Measurements from ENCODE around the gene CTU1.

The CTU1 gene

DNA sequence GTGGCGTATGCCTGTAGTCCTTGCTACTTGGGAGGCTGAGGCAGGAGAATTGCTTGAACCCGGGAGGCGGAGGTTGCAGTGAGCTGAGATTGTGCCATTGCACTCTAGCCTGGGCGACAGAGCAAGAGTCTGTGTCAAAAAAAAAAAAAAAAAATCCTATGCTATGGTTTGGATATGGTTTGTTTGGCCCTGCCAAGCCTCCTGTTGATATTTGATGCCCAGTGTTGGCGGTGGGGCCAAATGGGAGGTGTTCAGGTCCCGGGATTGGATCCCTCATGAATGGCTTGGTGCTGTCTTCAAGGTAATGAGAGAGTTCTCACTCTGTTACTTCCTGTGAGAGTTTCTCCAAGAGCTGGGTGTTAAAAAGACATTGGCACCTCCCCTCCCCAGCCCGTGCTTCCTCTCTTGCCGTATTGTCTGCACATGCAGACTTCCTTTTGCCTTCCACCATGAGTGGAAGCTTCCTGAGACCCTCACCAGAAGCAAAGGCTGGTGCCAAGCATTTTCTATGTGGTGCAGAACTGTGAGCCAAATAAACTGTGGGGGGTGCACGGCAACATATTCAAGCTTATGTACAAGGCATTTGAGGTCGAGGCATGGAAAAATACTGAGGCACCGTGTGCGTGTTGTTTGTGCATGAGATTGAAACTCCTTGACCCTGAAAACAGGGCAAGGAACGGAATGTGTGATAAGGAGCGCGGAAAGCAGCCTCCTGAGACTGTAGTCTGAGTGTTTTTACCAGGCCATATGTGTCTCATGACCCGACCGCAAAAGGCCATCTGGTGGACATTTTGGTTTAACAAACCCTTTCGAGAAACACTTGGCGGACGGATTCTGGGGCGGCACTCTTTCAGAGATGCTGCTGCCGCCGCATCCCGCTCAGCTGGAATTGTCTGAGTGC, 23.8 kb upstream of the CTU1 start:
- no peak for DNase-seq

DNA sequence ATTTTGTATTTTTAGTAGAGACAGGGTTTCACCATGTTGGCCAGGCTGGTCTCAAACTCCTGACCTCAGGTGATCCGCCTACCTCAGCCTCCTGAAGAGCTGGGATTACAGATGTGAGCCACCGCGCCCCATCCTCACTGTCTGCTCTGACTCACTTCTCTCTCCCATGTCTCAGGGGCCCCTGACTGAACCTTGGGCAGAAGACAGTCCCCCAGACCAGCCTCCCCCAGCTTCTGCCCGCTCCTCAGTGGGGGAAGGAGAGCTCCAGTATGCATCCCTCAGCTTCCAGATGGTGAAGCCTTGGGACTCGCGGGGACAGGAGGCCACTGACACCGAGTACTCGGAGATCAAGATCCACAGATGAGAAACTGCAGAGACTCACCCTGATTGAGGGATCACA, 21.5 kb upstream of the CTU1 start:
- no peak for DNase-seq

DNA sequence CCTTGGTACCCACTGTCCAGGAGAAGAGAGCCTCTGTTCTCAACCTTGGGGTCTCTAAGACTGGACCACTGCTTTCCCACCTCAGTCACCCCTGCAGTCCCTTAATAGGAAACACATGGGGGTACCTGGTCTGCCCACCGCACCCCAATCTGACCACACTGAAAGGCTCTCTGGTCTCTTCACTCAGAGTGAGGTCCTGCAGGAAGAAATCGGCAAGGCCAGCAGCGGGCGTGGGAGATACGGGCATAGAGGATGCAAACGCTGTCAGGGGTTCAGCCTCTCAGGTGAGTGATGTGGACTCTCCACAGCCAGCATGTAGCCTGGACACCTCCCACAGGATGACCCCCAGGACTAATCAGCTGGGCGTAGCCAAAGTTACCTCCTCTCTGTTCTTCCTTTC, 20.0 kb upstream of the CTU1 start:
- no peak for DNase-seq

DNA sequence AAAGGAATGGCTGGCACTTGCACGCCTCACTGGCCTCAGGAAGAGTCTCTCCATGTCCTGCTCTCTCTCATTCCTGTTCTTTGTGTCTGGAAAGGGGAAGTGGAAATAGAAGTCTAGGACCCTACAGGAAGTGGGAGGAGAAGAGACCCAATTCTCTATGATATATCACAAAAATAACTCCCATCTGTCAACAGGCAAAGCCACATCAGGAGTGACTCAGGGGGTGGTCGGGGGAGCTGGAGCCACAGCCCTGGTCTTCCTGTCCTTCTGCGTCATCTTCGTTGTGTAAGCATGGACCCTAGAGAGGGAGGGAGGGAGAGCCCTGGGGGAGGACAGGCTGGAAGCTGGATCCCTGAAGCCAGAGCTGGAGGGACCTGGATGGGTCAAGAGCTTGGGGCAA, 19.5 kb upstream of the CTU1 start:
- DNase-seq: no peak

DNA sequence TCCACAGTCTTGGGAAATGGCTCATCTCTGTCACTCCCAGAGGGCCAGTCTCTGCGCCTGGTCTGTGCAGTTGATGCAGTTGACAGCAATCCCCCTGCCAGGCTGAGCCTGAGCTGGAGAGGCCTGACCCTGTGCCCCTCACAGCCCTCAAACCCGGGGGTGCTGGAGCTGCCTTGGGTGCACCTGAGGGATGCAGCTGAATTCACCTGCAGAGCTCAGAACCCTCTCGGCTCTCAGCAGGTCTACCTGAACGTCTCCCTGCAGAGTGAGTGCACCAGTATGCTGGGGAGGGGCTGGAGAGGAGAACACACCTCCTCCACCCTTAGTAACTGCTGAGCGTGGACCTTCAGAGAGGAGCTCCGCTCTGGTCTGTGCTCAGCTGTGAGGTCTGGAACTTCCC, 18.8 kb upstream of the CTU1 start:
- DNase-seq: no peak

DNA sequence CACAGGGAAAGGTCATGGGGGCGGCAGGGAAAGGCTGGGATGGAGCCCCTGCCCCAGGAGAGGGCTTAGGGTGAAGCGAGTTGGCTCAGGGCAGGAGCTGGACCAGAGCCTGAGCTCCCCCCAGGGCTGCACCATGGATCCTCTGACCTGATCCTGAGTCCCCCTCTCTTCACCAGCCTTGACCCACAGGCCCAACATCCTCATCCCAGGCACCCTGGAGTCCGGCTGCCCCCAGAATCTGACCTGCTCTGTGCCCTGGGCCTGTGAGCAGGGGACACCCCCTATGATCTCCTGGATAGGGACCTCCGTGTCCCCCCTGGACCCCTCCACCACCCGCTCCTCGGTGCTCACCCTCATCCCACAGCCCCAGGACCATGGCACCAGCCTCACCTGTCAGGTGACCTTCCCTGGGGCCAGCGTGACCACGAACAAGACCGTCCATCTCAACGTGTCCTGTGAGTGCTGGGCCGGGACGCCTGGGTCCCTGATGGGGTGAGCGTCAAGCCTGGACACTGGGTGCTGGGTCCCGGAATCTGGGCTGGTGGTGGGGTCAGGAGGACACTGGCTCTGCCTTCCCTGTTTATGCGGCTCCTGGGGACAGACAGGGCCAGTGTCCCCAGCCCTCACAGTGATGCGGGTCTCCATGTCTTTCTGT, 17.3 kb upstream of the CTU1 start:
- DNase-seq: no peak

DNA sequence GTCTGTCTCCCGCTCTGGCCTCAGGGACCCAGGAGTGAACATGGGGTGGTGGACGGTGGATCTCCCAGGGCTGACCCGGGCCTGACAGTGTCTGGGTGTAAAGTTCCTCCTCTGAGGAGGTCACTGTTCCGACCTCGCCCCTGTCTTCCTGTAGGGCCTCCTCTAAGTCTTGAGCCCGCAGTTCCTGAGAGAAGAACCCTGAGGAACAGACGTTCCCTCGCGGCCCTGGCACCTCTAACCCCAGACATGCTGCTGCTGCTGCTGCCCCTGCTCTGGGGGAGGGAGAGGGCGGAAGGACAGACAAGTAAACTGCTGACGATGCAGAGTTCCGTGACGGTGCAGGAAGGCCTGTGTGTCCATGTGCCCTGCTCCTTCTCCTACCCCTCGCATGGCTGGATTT, 16.5 kb upstream of the CTU1 start, which contains the start of gene SIGLEC9:
SIGLEC9 (plus strand) TSS at position 178 of the 400 bp plus-strand sequence; CDS start at position 247, 69 bp downstream.
- DNase-seq: no peak

DNA sequence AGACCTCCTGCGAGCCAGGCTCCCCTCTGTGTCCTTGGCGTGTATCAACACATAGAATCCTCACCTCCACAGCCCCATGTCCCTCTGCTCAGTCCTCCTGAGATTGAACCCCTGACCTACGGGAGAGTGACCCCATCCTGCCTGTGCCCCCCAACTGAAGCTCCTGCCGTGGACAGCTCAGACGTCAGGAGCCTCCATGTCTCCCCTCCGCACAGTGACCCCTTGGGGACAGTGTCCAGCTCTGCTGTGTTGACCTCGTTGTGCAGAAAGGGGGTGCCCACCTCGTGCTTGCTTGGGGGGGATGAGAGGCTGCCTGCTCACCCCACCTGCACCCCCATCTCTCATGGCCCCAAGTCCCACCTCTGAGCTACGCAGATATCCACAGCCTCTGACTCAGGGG, 16.0 kb upstream of the CTU1 start:
- no peak for DNase-seq

DNA sequence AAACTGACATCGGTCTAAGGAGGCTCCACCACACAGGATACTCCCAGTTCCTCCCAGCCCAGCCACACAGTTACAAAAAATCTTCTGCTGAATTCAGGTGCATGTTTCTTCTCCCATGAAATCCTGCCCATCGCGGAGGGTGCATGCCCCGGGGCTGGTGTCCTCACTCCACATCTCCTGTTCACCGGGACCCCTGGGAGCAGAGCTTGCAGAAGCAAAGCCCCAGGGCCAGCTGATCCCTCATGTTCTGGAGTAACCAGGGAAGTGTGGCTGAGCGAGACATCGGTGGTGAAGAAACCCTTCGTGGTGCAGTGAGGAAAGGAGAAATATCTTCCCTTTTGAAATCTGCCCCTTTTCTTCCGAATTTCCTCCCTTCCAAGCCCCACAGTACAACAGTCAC, 15.6 kb upstream of the CTU1 start:
- no peak for DNase-seq

DNA sequence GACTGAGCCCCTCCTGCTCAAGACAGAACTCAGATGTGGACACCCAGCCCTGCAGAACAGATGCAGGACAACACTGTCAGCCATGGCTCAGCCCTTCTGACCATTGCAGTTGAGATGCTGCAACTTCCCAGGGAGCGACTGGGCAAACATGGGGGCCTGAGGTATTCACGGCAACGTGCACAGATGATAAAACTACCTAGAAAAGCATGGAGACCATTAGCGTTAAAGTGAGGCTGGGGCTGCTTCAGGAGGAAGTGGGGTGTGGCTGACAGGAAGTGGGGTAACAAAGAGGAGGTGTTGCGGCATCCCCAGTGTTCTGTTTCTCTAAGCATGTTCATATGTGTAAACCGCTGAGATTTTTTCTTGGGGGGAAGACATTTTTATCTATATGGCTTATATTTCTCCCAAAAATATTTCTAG, 15.2 kb upstream of the CTU1 start:
- no peak for DNase-seq

DNA sequence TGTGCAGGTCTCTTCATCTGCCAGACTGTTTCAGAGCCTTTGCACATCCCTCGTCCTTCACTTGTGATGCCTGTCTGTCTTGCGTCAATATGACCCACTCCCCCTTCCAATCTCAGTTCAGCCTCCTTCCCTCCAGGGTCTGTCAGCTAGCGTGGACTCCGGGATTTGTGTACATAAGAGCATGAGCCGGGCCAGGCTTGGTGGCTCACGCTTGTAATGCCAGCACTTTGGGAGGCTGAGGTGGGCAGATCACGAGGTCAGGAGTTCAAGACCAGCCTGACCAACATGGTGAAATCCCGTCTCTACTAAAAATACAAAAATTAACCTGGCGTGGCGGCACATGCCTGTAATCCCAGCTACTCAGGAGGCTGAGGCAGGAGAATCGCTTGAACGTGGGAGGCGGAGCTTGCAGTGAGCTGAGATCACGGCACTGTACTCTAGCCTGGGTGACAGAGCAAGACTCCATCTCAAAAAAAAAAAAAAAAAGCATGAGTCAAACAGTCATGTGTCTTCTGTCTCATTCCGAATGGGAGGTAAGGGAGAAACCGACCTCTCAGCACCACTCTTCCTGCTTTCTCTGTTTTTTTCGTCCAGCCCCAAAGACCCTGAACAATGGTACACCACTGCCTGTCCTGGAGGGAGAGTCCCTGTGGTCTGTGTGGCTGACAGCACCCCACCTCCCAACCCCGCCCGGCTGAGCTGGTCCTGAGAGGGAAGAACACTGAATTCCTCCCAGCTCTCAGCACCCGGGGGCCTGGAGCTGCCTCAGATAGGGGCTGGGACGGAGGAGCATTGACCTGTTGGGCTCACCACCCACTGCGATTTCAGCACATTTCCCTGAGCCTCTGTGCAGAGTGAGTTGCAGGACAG, 14.1 kb upstream of the CTU1 start:
- no peak for DNase-seq

DNA sequence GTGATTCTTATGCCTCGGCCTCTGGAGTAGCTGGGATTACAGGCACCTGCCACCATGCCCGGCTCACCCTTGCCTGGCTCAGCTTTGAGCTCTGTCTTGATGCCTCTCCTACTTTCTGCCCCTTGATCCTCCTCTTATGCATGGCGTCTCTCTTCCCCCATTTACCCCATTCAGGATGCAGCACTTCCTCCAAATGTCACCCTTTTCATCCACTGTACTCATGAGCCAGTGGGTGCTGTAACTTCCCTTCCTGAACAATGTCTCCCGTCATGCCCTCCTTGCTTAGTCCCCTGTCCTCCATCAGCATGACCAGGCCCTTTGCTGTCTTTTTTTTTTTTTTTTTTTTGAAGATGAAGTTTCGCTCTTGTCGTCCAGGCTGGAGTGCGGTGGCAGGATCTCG, 13.0 kb upstream of the CTU1 start:
- no peak for DNase-seq

DNA sequence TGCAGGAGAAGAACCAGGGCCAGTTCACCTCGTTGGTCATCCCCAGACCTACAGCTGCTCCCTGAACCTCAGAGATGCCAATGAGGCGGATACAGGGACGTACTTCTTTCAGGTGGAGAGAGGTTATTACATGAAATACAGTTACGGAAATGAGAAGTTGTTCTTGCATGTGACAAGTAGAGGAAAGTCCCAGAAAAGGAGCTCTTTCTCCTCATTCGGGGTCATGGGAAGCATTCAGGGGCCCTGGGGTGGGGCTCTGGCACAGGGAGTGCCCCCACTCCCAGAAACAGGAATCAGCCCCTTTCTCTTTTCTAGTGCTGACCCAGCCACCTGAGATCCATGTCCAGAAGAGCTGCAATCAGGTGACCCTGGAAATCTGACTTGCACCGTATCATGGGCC, 12.0 kb upstream of the CTU1 start:
- DNase-seq: no peak

DNA sequence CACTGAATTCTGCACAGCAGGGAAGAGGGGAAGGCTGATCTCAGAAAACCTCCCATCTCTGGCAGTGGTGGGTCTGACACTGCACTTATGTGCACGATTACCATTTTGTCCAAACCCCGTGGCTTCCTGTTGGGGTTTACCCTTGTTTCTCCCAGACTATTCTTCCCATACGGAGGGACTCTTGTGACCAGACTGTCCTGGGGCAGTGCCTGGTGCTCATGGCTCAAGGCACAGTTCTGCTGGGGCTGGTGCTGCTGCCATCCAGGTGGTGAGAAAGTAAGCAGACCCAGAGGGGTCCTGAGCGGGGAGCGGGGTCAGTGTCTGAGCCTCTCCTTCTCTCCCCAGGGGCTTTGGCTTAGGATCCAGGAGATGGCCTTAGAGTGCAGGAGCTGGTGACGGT, 11.4 kb upstream of the CTU1 start:
- DNase-seq: no peak

DNA sequence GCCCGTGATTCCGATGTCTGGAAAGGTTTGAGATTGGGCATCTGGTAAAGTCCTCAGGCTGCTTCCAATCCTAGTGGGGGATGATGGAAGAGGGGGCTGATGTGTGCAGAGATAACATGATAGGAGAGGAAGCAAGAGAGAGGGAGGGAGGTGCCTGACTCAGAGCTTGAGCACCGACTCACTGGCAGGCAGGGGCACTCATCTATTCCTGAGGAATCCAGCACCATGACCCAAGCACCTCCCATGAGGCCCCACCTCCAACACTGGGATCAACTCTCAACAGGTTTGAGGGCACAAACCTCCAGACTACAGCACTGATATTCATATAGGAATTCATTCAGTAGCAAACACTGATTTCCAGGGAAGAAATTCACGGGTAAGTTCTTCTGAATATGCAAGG, 10.9 kb upstream of the CTU1 start:
- no peak for DNase-seq

DNA sequence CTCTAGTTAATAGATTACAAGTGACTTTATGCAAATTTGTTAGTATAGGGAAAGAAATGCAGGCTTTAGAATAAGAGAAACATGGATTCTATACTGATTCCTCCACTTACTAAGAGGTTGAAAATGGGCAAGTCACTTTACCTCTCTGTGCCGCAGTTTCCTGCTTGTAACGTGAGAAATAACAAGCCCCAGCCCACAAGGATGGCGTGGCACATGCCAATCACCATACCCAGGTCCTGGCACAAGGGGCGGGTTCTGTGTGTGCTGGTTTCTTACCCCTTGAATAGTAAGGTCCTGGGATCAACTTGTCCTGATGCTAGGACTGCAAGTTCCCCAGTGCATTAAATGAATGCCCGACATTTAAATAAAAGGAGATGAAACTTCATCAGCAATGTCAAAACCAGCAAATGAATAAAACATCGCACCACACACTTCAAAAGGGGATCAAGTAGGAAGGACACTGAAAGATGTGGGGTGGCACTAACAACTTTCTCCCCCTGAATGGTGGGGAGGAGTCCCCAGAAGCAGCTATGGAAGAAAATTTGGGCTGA, 8.6 kb upstream of the CTU1 start:
- DNase-seq: no peak

DNA sequence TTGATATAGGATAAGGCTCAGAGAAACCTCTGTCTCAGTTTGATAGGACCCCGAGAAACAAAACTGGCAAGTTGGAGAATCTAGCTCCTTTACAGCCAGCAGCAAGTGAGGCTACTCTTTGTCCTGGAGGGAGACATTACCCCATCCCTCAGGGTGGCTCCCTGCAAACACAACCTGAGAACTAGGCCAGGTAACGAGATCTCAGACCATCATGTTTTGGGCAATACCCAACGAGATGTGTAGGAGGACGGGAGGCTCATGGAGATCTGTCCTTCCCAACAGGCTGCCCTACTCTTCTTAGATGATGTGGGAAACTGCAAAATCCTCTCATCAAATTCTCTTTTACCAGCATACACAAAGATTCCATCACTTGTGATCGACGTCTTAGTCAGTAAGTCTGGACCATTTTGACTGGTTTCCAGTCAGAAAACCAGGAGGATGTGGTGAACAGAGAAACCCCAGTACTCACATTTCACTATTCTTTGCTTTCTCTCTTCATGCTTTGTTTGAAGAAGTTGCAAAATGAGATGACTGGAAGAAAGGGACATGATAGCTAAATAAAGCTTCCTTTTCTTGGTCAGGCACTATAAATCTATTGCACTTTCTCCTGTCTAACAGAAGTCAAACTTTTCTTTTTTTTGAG, 6.0 kb upstream of the CTU1 start:
- DNase-seq: no peak

DNA sequence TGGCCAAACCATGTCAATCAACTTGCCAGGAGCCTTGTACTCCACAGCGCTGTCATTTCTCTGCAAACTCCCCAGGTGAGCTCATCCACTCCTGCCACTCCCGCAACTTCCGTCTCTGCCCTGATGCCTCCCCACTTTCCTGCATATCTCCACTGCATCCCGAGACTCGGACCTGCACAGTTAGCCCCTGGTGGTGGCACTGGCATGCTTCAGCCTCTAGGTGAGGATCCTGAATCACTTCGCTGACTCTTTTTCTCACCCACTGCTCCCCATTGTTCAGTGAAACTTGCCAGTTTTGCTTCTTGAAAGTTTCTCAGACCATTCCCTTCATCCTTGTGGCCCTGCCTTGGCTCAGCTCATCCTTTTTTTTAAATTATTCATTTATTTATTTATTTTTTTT, 3.4 kb upstream of the CTU1 start:
- no peak for DNase-seq

DNA sequence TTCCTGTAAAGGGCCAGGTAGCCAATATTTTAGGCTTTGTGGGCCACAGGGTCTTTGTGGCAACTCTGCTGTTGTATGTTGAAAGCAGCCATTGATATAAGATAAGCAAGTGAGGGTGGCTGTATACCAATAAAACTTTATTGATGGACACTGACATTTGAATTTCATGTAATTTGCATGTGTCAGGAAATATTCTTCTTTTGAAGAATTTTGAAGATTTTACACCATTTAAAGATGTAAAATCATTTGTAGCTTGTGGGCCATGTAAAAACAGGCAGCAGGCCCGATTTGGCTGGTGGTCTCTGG, 2.4 kb upstream of the CTU1 start:
- DNase-seq: no peak

DNA sequence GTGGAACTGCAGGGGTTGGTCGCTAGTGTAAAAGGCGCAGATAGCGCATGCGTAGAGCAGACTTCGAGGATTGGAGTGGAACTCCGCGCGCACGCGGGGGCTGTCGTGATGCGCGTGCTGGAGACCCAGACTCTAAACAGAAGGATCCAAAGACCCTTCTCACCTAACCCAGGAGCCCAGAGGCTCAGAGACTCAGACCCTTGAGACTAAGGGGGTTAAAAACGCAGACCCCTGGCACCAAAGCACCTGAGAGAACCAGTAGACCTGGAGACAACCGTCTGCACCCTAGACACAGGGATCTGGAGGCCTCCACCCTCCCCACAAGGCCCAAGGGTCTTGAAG, 567 bp upstream of the CTU1 start:
- DNase-seq: no peak

DNA sequence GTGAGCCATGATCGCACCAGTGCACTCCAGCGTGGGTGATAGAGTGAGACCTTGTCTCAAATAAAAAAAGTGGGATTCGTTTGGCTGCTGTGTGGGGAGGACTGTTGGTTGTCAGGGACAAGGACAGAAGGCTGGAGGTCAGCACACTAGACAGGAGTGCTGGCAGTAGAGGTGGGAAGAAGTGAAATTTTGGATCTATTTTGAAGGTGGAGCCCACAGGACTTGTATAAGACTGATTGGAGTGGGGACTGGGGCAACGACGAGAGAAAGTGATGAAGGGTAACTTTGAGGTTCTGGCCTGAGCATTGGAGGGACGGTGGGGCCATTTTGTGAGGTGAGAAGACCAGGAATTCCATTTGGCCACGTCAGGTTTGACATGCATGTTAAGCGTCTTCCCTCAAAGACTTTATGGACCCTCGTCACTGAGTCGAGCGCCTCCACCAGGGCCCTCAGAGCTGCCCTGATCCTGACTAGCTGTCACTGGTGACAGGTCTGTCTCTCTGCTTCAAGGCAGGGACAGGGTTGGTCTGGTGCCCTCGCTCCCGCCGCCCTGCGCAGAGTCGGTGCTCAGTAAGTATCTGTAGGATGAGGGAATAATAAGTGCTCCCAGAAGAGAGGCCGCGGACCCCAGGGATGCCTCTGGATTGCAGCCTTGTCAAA, 673 bp downstream of the CTU1 start:
- DNase-seq: no peak

DNA sequence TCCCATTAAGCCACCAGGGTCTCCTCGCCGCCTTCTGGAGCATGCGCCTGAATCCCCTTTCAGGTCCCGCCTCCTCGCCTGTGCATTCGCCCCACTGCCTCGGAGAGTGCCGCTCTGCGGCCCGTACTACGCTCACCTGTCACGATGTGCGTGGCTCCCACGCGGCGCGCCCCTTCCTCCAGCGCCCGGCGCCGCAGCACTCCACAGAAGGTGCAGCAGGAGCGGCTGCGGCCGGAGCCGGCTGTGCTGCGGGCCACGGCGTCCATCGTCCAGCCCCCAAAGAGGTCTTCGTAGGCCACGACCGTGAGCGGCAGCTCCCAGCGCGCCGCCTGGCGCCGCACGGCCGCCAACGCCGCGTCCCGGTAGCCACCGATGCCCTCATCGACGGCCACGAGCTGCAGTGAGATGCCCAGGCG, 4.3 kb downstream of the CTU1 start:
- no peak for DNase-seq

DNA sequence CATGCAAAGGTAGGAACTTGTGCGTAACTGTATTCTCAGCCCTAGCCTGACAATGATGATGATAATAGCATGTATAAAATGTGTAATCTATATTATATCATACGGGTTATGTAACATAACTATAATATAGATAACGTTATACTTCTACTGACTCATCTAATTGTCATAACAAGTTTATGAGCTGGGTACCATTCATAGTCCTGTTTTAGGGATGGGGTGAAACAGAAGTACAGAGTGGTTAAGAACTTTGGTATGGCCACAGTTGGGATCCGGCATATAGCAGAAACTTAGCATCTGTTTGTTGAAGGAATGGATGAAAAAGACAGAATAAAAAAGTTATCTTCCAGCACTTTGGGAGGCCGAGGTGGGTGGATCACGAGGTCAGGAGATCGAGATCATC, 5.2 kb downstream of the CTU1 start:
- DNase-seq: no peak
